Measurements from ENCODE around the gene GALNT18. TPM values are rescaled to one million over a fixed set of nuclear protein-coding genes. Genes with fewer than 3 reads are reported as not detected.

Gene GALNT18
- total RNA-seq, 2 experiments from 2014 or later: not detected

DNA sequence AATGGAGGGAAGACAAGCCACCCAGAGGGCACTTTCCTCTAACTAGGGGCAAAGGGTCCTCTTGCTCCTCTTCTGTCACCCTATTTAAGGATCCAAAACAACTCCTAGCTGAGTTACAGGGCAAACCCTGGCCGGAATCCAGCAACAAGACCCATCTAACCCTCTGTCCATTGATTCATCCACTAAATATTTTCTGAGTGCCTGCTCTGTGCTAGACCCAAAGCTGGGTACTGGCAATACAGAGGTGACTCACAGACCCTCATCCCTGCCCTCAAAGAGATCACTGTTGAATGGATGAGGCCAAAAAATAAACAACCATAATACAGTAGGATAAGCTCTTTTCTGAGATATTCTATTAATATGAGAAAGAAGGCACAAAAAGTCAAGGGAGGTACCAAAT lies 4.3 kb upstream of the GALNT18 start:
- CTCF ChIA-PET (ENCODE audit: unreplicated experiment): no interaction called here
- intact Hi-C loops (cut with micrococcal nuclease; ENCODE audit: unreplicated experiment): no loop called here
- no peaks in the 10 kb centered on the region for H3K9me3 ChIP-seq (ENCODE audit: low read length)

GRCh38 chr11:11624926-11625325 lies 3.1 kb upstream of the GALNT18 start:
- no peaks in the 10 kb centered on the region for H3K36me3 ChIP-seq (ENCODE audit: insufficient read depth, low read length)
- BruUV-seq (replicated peaks): no TSS peak
- CTCF ChIA-PET (ENCODE audit: unreplicated experiment): no interaction called here
- H3K79me2 ChIP-seq (ENCODE audit: insufficient read depth, low read depth, low read length): no peaks in the 10 kb centered on the region
- H4K20me1 ChIP-seq (ENCODE audit: insufficient read depth, low read length): no peaks in the 10 kb centered on the region
- DNase-seq (ENCODE audit: low spot score): no peak
- POLR2A ChIA-PET: no interaction called here
- no peak overlapping the region for H3K27ac ChIP-seq (ENCODE audit: low read depth, low read length, poor library complexity, severe bottlenecking)
- no peaks in the 10 kb centered on the region for H3K4me1 ChIP-seq (ENCODE audit: insufficient read depth, low read length, poor library complexity, severe bottlenecking)
- intact Hi-C loops (cut with micrococcal nuclease; ENCODE audit: unreplicated experiment): no loop called here
- H2AFZ ChIP-seq (ENCODE audit: low read length): no peak overlapping the region
- TF ChIP-seq, protein P1, sequence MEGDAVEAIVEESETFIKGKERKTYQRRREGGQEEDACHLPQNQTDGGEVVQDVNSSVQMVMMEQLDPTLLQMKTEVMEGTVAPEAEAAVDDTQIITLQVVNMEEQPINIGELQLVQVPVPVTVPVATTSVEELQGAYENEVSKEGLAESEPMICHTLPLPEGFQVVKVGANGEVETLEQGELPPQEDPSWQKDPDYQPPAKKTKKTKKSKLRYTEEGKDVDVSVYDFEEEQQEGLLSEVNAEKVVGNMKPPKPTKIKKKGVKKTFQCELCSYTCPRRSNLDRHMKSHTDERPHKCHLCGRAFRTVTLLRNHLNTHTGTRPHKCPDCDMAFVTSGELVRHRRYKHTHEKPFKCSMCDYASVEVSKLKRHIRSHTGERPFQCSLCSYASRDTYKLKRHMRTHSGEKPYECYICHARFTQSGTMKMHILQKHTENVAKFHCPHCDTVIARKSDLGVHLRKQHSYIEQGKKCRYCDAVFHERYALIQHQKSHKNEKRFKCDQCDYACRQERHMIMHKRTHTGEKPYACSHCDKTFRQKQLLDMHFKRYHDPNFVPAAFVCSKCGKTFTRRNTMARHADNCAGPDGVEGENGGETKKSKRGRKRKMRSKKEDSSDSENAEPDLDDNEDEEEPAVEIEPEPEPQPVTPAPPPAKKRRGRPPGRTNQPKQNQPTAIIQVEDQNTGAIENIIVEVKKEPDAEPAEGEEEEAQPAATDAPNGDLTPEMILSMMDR (conservative IDR thresholded peaks at IDR 0.05; ENCODE audit: low read length): no peak
- TF ChIP-seq EZH2phosphoT487 (IDR thresholded peaks at IDR 0.05; ENCODE audit: borderline replicate concordance, low read depth, low read length): no peak
- H3K9me2 ChIP-seq (ENCODE audit: insufficient read depth, low read length): no peaks in the 10 kb centered on the region
- H3K9me3 ChIP-seq (ENCODE audit: low read length): no peaks in the 10 kb centered on the region
- no peak overlapping the region for H3K4me2 ChIP-seq (ENCODE audit: low read length)
- no peak overlapping the region for H3K4me3 ChIP-seq (ENCODE audit: low read depth, low read length, poor library complexity, severe bottlenecking)

More for the DNA sequence above, 4.3 kb upstream of the GALNT18 start:
- Histone ChIP-seq H3K27ac (ENCODE audit: low read depth, low read length, poor library complexity, severe bottlenecking) (no peak overlapping the region), H2AFZ (ENCODE audit: low read length) (no peak overlapping the region), H3K79me2 (ENCODE audit: insufficient read depth, low read depth, low read length) (no peaks in the 10 kb centered on the region), H3K9me2 (ENCODE audit: insufficient read depth, low read length) (no peaks in the 10 kb centered on the region), H3K4me1 (ENCODE audit: insufficient read depth, low read length, poor library complexity, severe bottlenecking) (no peaks in the 10 kb centered on the region), H3K4me3 (ENCODE audit: low read depth, low read length, poor library complexity, severe bottlenecking) (no peak overlapping the region), H3K36me3 (ENCODE audit: insufficient read depth, low read length) (no peaks in the 10 kb centered on the region), H4K20me1 (ENCODE audit: insufficient read depth, low read length) (no peaks in the 10 kb centered on the region), H3K4me2 (ENCODE audit: low read length) (no peak overlapping the region)
- no peak for DNase-seq (ENCODE audit: low spot score)
- BruUV-seq (replicated peaks): no TSS peak
- TF ChIP-seq, protein P1 (conservative IDR thresholded peaks at IDR 0.05; ENCODE audit: low read length): no peak
- TF ChIP-seq EZH2phosphoT487 (IDR thresholded peaks at IDR 0.05; ENCODE audit: borderline replicate concordance, low read depth, low read length): no peak
- POLR2A ChIA-PET: interaction anchor here (0.6 kb wide), 1 partner anchor 68 kb away, joined by 5 read pairs; no protein-coding TSS in a partner anchor

DNA sequence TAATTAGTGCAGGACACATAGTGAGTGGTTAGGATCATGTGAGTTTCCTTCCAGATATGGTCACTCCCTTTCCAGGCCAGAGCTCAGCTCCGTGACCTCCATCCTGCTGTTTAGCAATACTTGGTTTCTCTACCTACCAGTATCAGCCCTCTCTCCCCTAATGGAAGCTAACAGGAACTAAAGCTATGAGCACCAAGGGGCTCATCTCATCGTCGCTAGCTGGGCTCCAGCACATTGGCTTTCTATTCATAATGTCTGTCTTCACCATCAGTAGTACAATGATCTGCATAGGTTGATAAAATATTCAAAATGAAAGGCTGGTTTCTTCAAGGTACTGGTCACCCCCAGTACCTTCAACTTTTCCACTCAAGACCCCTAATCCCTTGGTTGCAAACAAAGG lies 2.4 kb upstream of the GALNT18 start:
- no peak overlapping the region for H3K4me2 ChIP-seq (ENCODE audit: low read length)
- H3K4me3 ChIP-seq (ENCODE audit: low read depth, low read length, poor library complexity, severe bottlenecking): no peak overlapping the region
- no peak for TF ChIP-seq EZH2phosphoT487 (IDR thresholded peaks at IDR 0.05; ENCODE audit: borderline replicate concordance, low read depth, low read length)
- TF ChIP-seq, protein P1 (conservative IDR thresholded peaks at IDR 0.05; ENCODE audit: low read length): no peak
- H4K20me1 ChIP-seq (ENCODE audit: insufficient read depth, low read length): no peaks in the 10 kb centered on the region
- no TSS peak for BruUV-seq (replicated peaks)
- POLR2A ChIA-PET: no interaction called here
- CTCF ChIA-PET (ENCODE audit: unreplicated experiment): no interaction called here
- H3K9me3 ChIP-seq (ENCODE audit: low read length): no peaks in the 10 kb centered on the region
- intact Hi-C loops (cut with micrococcal nuclease; ENCODE audit: unreplicated experiment): no loop called here
- H3K27ac ChIP-seq (ENCODE audit: low read depth, low read length, poor library complexity, severe bottlenecking): no peak overlapping the region
- DNase-seq (ENCODE audit: low spot score): no peak
- H3K79me2 ChIP-seq (ENCODE audit: insufficient read depth, low read depth, low read length): no peaks in the 10 kb centered on the region
- no peaks in the 10 kb centered on the region for H3K4me1 ChIP-seq (ENCODE audit: insufficient read depth, low read length, poor library complexity, severe bottlenecking)
- no peak overlapping the region for H2AFZ ChIP-seq (ENCODE audit: low read length)
- H3K36me3 ChIP-seq (ENCODE audit: insufficient read depth, low read length): no peaks in the 10 kb centered on the region
- no peaks in the 10 kb centered on the region for H3K9me2 ChIP-seq (ENCODE audit: insufficient read depth, low read length)

Data from OCI-LY7 (cell line).